SK-MEL-5 (cell line): ENCODE results near the gene TMEM255B. TPM values are rescaled to one million over a fixed set of nuclear protein-coding genes. Genes with fewer than 3 reads are reported as not detected.
"Not testable (repeated sequence)": the region's sequence is repeated elsewhere in the genome, so short reads cannot be mapped to it uniquely, and the experiment has no call there.

ENCODE experiments used
- DNase-seq: peaks from one replicate; pipeline ENCODE4 v3.0.0-alpha.2; 2016; ENCODE audit warnings: low read depth, low spot score
- in situ Hi-C: cut with HindIII; loops from 2 replicates; pipeline ENCODE4 v1.10.0; 2016; ENCODE audit warnings: low sequenced_read_pairs, high pct_unique_total_duplicates, low pct_unique_long_range_greater_than_20kb
- polyA plus RNA-seq, 2 experiments: library from polyadenylated mRNA; depleted of rRNA; stranded (reverse); fragments of >200 nt; gene quantifications; 2 replicates each; pipeline ENCODE4 v1.2.3, GENCODE V29; 2015
- total RNA-seq: library from RNA; depleted of rRNA; stranded (reverse); fragments of >200 nt; shearing (Covaris generic); gene quantifications from 2 replicates; pipeline ENCODE4 v1.2.3, GENCODE V29; 2014; rRNA removed

Gene TMEM255B
- 0.48 and 0.67 TPM in 2 replicates for total RNA-seq
- 2.6 and 3.0 TPM in 2 replicates for polyA plus RNA-seq (2015; cell fraction: cytosol; rRNA removed)
- 3.8 TPM in 2 replicates for polyA plus RNA-seq (2015; cell fraction: nucleus; rRNA removed)

GRCh38 chr13:113758651-113759524 is at the start of gene TMEM255B:
Gene TMEM255B, plus strand, starts transcription at chr13:113759226. Its CDS starts 44 bp downstream, at chr13:113759270.
- in situ Hi-C loops, result no loop called here
- DNase-seq, result peak; percentile 56

GRCh38 chr13:113722921-113723320 is 36.1 kb upstream of the TMEM255B start:
- in situ Hi-C loops, result no loop called here
- DNase-seq, result no peak

DNA sequence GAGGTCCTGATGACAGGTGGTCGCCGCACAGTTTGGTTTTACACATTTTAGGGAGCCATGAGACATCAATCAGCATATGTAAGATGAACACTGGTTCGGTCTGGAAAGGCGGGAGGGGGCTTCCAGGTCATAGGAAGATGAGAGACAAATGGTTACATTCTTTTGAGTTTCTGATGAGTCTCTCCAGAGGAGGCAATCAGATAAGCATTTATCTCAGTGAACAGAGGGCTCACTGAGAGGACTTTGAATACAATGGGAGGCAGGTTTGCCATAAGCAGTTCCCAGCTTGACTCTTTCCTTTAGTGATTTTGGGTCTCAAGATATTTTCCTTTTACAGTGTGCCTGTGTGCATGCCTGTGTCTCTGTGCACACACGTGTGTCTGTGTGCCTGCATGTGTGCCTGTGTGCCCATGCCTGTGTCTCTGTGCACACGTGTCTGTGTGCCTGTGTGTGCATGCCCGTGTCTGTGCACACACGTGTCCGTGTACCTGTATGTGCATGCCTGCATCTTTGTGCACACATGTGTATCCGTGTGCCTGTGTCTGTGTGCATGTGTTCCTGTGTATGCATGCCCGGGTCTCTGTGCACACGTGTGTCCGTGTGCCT is 35.5 kb upstream of the TMEM255B start:
- peak; percentile 11 for DNase-seq
- in situ Hi-C loops, result no loop called here

- no peak for DNase-seq
- in situ Hi-C loops, result no loop called here
Observed at GRCh38 chr13:113724016-113724758, 34.8 kb upstream of the TMEM255B start.

DNA sequence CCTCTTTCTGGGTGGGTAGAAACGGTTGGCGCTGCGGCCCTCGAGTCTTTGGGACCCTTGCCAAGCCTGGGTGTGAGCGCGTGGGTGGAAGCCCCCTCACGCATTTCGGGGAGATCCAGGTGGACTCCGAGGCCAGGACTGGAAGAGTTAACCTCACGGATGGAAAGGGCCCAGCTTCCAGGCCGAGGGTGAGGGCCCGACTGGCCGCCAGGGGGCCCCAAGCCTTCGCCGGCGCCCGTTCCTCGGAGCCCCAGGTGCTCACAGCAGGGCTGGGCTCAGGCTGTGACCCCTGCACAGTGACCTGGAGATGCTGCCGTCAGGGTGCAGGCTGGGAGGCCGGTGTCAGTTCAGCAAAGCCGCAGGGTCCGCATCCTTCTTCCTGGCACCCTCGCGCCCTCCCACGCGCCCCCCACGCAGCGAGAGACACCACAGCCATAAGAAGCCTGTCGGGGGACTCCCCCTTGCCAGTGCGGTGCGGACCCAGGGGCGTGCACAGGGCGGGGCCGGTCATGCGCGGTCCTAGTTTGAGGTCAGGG is 34.2 kb upstream of the TMEM255B start:
- in situ Hi-C loops, result no loop called here
- peak; percentile 68 for DNase-seq

GRCh38 chr13:113725329-113726105 is 33.5 kb upstream of the TMEM255B start:
- in situ Hi-C loops, DNase-seq: not testable (repeated sequence)

GRCh38 chr13:113726106-113726821 is 32.8 kb upstream of the TMEM255B start:
- DNase-seq, in situ Hi-C loops: not testable (repeated sequence)

- in situ Hi-C loops, result no loop called here
- DNase-seq, result no peak
Observed at GRCh38 chr13:113726961-113727411, 32.0 kb upstream of the TMEM255B start.

DNA sequence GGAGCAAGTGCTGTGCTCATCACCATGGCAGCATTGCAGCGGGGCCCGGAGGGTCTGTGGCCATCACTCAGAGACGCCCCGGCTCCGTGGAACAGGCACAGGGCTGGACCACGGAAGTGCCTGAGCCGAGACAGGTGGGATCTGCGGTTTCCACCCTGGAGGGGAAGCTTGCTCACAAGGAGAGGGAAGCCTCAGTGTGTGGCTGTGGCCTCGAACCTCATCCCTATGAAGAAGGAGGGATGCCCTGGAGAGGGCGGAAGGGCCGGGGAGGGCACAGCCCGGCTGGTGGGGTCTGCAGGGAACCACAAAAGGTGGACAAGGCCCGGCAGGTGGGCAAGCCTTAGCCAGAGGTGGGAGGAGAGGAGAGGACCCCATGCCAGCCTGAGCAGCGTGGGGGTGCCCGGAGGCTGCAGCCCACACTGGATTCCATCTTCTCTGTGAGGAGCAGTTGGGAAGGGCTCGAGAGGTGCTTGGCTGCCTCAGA is 30.4 kb upstream of the TMEM255B start:
- in situ Hi-C loops, result no loop called here
- DNase-seq, result no peak

- in situ Hi-C loops, result no loop called here
- DNase-seq, result no peak
Observed at GRCh38 chr13:113729187-113730019, 29.6 kb upstream of the TMEM255B start.

- no peak for DNase-seq
- in situ Hi-C loops, result no loop called here
Observed at GRCh38 chr13:113730258-113730691, 28.8 kb upstream of the TMEM255B start.

- in situ Hi-C loops, result no loop called here
Observed at GRCh38 chr13:113730831-113731191, 28.2 kb upstream of the TMEM255B start.

DNA sequence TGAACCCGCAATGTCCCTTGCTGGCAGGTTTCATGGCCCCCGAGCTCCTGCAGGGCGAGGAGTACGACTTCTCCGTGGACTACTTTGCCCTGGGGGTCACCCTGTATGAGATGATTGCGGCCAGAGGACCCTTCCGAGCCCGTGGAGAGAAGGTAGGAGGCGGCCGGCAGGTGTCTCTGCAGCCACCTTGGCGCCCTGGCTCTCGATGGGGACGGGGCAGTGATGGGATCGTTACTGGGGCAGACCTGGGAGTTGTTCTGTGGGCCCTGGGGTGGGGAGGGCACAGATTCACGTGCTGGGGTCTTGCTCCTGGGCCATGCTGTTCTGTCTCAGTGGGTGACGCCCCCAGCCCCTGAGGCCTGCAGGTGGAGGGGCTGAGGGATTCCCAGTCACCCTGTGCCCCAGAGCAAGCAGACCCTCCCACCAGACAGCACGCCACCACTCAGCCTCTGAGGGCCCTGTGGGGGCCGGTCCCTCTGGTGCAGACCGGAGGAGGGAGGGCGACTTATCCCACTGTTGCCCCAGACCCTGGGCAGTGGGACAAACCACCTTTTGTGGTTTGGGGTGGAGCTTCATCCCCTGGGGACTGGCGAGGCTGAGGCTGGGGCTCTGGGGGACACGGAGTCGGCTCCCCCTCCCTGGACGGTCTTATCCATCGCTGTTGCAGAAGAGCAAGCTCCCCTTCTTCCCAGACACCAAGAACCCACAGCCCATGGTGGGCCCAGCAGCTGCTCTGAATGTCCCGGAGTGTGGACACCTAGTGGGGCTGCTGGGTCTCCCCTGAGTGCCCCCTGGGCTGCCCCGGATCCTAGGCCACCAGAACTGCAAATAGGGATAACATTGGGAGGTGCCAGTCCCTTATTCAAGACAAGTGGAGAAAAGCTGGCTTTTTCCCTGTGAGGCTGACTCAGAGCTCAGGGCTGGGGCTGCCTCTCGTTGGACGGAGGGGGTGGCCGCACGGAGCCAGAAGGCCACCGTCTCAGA is 27.5 kb upstream of the TMEM255B start:
- in situ Hi-C loops, result no loop called here
- DNase-seq, result no peak

More at GRCh38 chr13:113730831-113731191, 28.2 kb upstream of the TMEM255B start:
- no peak for DNase-seq

GRCh38 chr13:113732176-113732960 is 26.7 kb upstream of the TMEM255B start:
- no peak for DNase-seq
- in situ Hi-C loops, result no loop called here
